ENCODE results near the gene BAD.
"Not testable (repeated sequence)": the region's sequence is repeated elsewhere in the genome, so short reads cannot be mapped to it uniquely, and the experiment has no call there.

Gene BAD

GRCh38 chr11:64284048-64284961 lies at the start of gene BAD:
Gene BAD, minus strand, starts transcription at chr11:64284665. Its CDS starts 297 bp downstream, at chr11:64284368.
- peak; percentile 90 for DNase-seq

- DNase-seq: no peak
Measured at GRCh38 chr11:64333556-64333955, 49.1 kb upstream of the BAD start.

GRCh38 chr11:64331569-64332371 lies 47.3 kb upstream of the BAD start:
- DNase-seq: peak; percentile 49

GRCh38 chr11:64330888-64331287 lies 46.4 kb upstream of the BAD start:
- no peak for DNase-seq

GRCh38 chr11:64327993-64328392 lies 43.5 kb upstream of the BAD start:
- DNase-seq: no peak

GRCh38 chr11:64327375-64327774 lies 42.9 kb upstream of the BAD start:
- DNase-seq: no peak

- DNase-seq: no peak
Measured at GRCh38 chr11:64324692-64325469, 40.4 kb upstream of the BAD start.

- DNase-seq: not testable (repeated sequence)
Measured at GRCh38 chr11:64323984-64324383, 39.5 kb upstream of the BAD start.

- no peak for DNase-seq
Measured at GRCh38 chr11:64323373-64323772, 38.9 kb upstream of the BAD start.

- DNase-seq: no peak
Measured at GRCh38 chr11:64322925-64323260, 38.4 kb upstream of the BAD start.

GRCh38 chr11:64321533-64321932 lies 37.1 kb upstream of the BAD start:
- DNase-seq: no peak

GRCh38 chr11:64321026-64321425 lies 36.6 kb upstream of the BAD start:
- no peak for DNase-seq

- no peak for DNase-seq
Measured at GRCh38 chr11:64320556-64320955, 36.1 kb upstream of the BAD start.

- no peak for DNase-seq
Measured at GRCh38 chr11:64318766-64319761, 34.6 kb upstream of the BAD start.

- peak; percentile 94 for DNase-seq
Measured at GRCh38 chr11:64317961-64318765, 33.7 kb upstream of the BAD start, which contains the start of gene PRDX5. Gene PRDX5, plus strand, starts transcription at chr11:64318121. Its CDS starts 95 bp downstream, at chr11:64318216.

- DNase-seq: peak; percentile 94
Measured at GRCh38 chr11:64317325-64317960, 33.0 kb upstream of the BAD start, which contains the start of gene TRMT112. Gene TRMT112, minus strand, starts transcription at chr11:64317559. Its CDS starts 33 bp downstream, at chr11:64317526.

GRCh38 chr11:64316672-64317324 lies 32.3 kb upstream of the BAD start:
- peak; percentile 35 for DNase-seq

GRCh38 chr11:64315667-64316526 lies 31.4 kb upstream of the BAD start:
- DNase-seq: not testable (repeated sequence)
